ENCODE measurements around the gene NDUFA8. TPM values are rescaled to one million over a fixed set of nuclear protein-coding genes. Genes with fewer than 3 reads are reported as not detected.

The NDUFA8 gene
- total RNA-seq, 1 experiment from 2014 or later = 52.5 TPM

DNA sequence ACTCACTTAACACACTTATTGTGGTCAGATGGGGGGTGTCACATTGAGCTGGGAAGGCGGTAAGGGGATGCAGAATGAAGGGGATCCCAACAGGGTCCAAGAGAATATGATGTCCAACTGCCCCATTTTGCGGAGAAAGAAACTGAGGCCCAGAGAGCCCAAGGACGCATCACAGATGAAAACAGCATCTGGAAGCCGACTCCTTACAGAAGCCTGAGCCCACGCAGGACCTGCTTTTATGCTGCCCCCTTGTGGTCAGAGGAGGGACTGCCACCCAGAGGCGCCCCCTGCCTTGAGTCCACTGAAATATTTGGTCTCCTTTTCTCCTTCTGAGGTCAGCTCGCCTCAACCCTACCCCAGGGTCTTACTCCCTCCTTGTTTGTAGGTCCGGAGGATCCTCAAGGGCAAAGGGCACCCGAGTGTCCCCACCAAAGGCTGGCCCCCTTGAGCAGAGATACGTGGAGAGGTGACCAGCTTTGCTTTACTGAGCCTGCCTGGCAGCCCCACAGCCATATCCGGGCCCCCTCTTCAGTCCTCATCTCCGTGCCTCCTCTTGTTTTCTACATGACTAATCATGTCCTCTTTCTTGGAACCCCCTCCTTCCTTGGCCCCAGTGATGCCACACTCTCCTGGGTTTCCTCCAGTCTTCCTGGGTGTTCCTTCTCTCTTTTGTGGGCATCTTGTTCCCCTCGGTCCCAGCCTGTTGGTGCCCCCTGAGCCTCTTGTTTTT is 36.5 kb downstream of the NDUFA8 start:
- BruUV-seq (replicated peaks) = no TSS peak
- intact Hi-C loops (cut with micrococcal nuclease) = loop anchor here (1.0 to 10.0 kb wide), 3 partner anchors 24 to 576 kb away; no protein-coding TSS in a partner anchor
- POLR2A ChIA-PET = interaction anchor here (0.7 kb wide), 1 partner anchor 24 kb away, joined by 3 read pairs; no protein-coding TSS in a partner anchor
- Mint-ChIP-seq H3K9me3 (ENCODE audit: unreplicated experiment) (no peaks in the 10 kb centered on the region), H3K27ac (ENCODE audit: low read depth, unreplicated experiment) (no peak overlapping the region), H3K4me1 (ENCODE audit: insufficient read depth, unreplicated experiment) (peaks cover 18% of the 10 kb centered on the region), H3K27me3 (ENCODE audit: insufficient read depth, unreplicated experiment) (peaks cover 11% of the 10 kb centered on the region), H3K4me3 (ENCODE audit: unreplicated experiment) (no peak overlapping the region), H3K36me3 (ENCODE audit: insufficient read depth, unreplicated experiment) (peaks cover 6% of the 10 kb centered on the region)
- TF ChIP-seq, protein P1, sequence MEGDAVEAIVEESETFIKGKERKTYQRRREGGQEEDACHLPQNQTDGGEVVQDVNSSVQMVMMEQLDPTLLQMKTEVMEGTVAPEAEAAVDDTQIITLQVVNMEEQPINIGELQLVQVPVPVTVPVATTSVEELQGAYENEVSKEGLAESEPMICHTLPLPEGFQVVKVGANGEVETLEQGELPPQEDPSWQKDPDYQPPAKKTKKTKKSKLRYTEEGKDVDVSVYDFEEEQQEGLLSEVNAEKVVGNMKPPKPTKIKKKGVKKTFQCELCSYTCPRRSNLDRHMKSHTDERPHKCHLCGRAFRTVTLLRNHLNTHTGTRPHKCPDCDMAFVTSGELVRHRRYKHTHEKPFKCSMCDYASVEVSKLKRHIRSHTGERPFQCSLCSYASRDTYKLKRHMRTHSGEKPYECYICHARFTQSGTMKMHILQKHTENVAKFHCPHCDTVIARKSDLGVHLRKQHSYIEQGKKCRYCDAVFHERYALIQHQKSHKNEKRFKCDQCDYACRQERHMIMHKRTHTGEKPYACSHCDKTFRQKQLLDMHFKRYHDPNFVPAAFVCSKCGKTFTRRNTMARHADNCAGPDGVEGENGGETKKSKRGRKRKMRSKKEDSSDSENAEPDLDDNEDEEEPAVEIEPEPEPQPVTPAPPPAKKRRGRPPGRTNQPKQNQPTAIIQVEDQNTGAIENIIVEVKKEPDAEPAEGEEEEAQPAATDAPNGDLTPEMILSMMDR (IDR thresholded peaks at IDR 0.05; ENCODE audit: unreplicated experiment) = peak; percentile 97
- CTCF ChIA-PET = interaction anchor here (0.5 to 12.2 kb wide), 54 partner anchors 7 to 730 kb away, joined by 3 to 473 read pairs (median 4); partner anchors contain the start of genes MORN5, MRRF, NDUFA8 and RBM18
- peak; percentile 76 for DNase-seq (ENCODE audit: unreplicated experiment)

DNA sequence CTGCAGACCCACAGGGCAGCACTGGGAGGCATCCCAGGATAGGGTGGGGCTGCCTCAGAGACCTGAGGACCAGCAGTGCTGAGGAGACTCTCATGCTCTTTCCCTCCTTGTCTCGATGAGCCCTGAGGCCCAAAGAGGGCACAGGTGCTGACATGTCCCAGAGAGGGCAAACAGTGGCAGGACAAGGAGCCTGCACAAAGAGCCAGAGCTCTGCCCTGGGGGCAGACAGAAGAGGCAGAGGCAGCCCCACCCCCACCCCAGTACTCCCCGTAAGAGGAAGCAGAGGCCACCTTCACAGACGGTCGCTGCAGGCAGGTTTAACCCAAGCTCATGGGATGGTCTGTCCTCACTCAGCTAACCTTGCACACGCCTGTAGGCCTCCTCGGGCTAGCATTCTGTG is 37.1 kb downstream of the NDUFA8 start:
- intact Hi-C loops (cut with micrococcal nuclease) = loop anchor here (2.0 to 10.0 kb wide), 2 partner anchors 438 to 576 kb away; no protein-coding TSS in a partner anchor
- POLR2A ChIA-PET = no interaction called here

DNA sequence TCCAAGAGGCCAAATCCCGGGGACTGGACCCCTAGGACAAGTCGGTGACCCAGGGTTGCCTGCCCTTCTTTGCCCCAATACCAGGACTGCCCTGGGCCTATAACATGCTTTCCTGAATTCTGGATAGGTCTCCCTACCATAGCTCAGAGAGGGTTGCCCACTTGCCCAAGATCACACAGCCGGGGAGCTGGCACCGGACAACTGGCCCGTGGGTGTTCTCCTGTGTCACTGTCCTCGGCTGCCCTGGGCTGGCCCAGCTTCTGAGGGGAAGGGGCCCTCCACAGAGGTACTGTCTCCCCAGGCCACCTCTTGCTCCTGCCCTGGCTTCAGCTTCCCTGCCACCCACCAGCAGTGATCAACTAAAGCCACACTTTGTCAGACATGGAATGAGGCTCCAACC is 37.6 kb downstream of the NDUFA8 start:
- peaks cover 18% of the 10 kb centered on the region for H3K4me1 Mint-ChIP-seq (ENCODE audit: insufficient read depth, unreplicated experiment)
- no peak for DNase-seq (ENCODE audit: unreplicated experiment)
- TF ChIP-seq, protein P1 (IDR thresholded peaks at IDR 0.05; ENCODE audit: unreplicated experiment) = no peak
- H3K4me3 Mint-ChIP-seq (ENCODE audit: unreplicated experiment) = no peak overlapping the region
- no peak overlapping the region for H3K27ac Mint-ChIP-seq (ENCODE audit: low read depth, unreplicated experiment)
- H3K27me3 Mint-ChIP-seq (ENCODE audit: insufficient read depth, unreplicated experiment) = peaks cover 11% of the 10 kb centered on the region
- intact Hi-C loops (cut with micrococcal nuclease) = loop anchor here (2.0 to 10.0 kb wide), 2 partner anchors 437 to 575 kb away; no protein-coding TSS in a partner anchor
- H3K9me3 Mint-ChIP-seq (ENCODE audit: unreplicated experiment) = no peaks in the 10 kb centered on the region
- no TSS peak for BruUV-seq (replicated peaks)
- POLR2A ChIA-PET = no interaction called here
- CTCF ChIA-PET = interaction anchor here (0.5 to 12.2 kb wide), 39 partner anchors 9 to 704 kb away, joined by 3 to 473 read pairs (median 4); partner anchors contain the start of genes MORN5, MRRF, NDUFA8 and RBM18
- H3K36me3 Mint-ChIP-seq (ENCODE audit: insufficient read depth, unreplicated experiment) = peaks cover 6% of the 10 kb centered on the region

More for the DNA sequence above, 37.1 kb downstream of the NDUFA8 start:
- no peak overlapping the region for H3K4me3 Mint-ChIP-seq (ENCODE audit: unreplicated experiment)
- CTCF ChIA-PET = interaction anchor here (0.5 to 12.2 kb wide), 41 partner anchors 9 to 729 kb away, joined by 3 to 473 read pairs (median 4); partner anchors contain the start of genes MORN5, MRRF, NDUFA8 and RBM18
- BruUV-seq (replicated peaks) = no TSS peak
- peaks cover 18% of the 10 kb centered on the region for H3K4me1 Mint-ChIP-seq (ENCODE audit: insufficient read depth, unreplicated experiment)
- TF ChIP-seq, protein P1 (IDR thresholded peaks at IDR 0.05; ENCODE audit: unreplicated experiment) = no peak
- H3K36me3 Mint-ChIP-seq (ENCODE audit: insufficient read depth, unreplicated experiment) = peaks cover 6% of the 10 kb centered on the region
- no peak overlapping the region for H3K27ac Mint-ChIP-seq (ENCODE audit: low read depth, unreplicated experiment)
- DNase-seq (ENCODE audit: unreplicated experiment) = peak; percentile 5
- H3K9me3 Mint-ChIP-seq (ENCODE audit: unreplicated experiment) = no peaks in the 10 kb centered on the region
- H3K27me3 Mint-ChIP-seq (ENCODE audit: insufficient read depth, unreplicated experiment) = peaks cover 11% of the 10 kb centered on the region

DNA sequence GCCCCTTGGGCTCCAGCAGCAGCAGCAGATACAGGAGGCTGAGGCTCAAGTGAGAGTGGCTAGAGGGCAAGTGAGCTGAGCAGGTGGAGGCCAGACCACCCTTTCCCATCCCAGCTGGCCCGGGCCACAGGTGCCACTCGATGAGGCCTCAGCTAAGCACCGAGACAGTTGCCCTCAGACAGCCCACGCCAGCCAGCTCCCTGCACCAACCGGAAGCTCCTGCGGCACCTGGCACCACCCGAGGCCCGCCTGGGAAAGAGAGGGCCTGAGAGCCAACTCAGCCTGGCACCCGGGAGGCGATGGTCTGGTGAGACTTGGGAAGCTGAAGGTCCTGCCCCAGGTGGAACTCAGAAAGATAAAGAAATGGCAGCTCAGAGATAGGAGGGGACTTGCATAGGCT is 38.2 kb downstream of the NDUFA8 start:
- no TSS peak for BruUV-seq (replicated peaks)
- intact Hi-C loops (cut with micrococcal nuclease) = loop anchor here (10.0 kb wide), 1 partner anchor 437 kb away; no protein-coding TSS in a partner anchor

More for the DNA sequence above, 38.2 kb downstream of the NDUFA8 start:
- Mint-ChIP-seq H3K4me1 (ENCODE audit: insufficient read depth, unreplicated experiment) (peaks cover 15% of the 10 kb centered on the region), H3K4me3 (ENCODE audit: unreplicated experiment) (no peak overlapping the region), H3K27ac (ENCODE audit: low read depth, unreplicated experiment) (no peak overlapping the region), H3K27me3 (ENCODE audit: insufficient read depth, unreplicated experiment) (peaks cover 11% of the 10 kb centered on the region), H3K9me3 (ENCODE audit: unreplicated experiment) (no peaks in the 10 kb centered on the region), H3K36me3 (ENCODE audit: insufficient read depth, unreplicated experiment) (peaks cover 6% of the 10 kb centered on the region)
- ChIA-PET CTCF (interaction anchor here (0.6 to 12.2 kb wide), 21 partner anchors 11 to 690 kb away, joined by 3 to 473 read pairs (median 5); partner anchors contain the start of gene TTLL11), POLR2A (no interaction called here)
- DNase-seq (ENCODE audit: unreplicated experiment) = no peak
- TF ChIP-seq, protein P1 (IDR thresholded peaks at IDR 0.05; ENCODE audit: unreplicated experiment) = no peak
